SKM-1 (cell line): ENCODE measurements around the gene FAM117B.
"Not testable (repeated sequence)": the region's sequence is repeated elsewhere in the genome, so short reads cannot be mapped to it uniquely, and the experiment has no call there.

Experiments used
- DNase-seq: peaks from one replicate; lab custom pipeline; 2025; ENCODE audit not compliant: unreplicated experiment; lab: John Stamatoyannopoulos, UW

FAM117B gene

DNA sequence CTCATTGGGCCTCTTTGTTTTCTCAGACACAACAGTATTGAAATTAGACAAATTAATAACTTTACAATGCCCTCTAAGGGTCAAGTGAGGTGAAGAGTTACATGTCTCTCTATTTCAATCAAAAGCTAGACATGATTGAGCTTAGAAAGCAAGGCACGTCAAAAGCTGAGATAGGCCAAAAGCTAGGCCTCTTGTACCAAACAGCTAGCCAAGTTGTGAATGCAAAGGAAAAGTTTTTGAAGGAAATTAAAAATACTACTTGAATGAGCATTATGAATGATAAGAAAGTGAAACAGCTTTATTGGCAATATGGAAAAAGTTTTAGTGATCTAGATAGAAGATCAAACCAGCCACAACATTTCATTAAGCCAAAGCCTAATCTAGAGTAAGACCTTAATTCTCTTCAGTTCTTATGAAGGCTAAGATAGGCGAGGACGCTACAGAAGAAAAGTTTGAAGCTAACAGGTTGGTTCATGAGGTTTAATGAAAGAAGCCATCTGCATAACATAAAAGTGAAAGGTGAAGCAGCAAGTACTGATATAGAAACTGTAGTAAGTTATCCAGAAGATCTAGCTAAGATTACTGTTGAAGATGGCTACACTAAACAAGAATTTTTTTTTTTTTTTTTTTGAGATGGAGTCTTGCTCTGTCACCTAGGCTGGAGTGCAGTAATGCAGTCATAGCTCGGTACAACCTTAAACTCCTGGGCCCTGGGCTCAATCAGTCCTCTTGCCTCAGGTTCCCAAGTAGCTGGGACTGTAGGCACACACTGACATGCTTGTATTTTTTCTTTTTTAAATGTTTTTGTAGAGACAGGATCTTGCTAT is 65.5 kb downstream of the FAM117B start:
- DNase-seq = no peak

DNA sequence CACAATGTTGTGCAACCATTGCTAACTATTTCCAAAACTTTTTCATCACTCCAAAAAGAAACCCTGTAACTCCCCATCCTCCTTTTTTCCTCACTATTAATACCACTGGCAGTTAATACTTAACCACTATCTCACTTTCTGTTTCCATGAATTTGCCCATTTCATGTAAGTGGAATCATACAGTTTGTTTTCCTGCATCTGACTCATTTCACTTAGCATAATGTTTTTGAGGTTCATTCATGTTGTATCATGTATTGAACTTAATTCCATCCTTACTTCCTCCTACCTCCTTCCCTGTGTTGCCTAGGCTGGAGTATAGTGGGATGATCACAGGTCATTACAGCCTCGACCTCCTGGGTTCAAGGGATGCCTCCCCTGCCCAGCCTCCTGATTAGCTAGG is 68.3 kb downstream of the FAM117B start:
- no peak for DNase-seq

DNA sequence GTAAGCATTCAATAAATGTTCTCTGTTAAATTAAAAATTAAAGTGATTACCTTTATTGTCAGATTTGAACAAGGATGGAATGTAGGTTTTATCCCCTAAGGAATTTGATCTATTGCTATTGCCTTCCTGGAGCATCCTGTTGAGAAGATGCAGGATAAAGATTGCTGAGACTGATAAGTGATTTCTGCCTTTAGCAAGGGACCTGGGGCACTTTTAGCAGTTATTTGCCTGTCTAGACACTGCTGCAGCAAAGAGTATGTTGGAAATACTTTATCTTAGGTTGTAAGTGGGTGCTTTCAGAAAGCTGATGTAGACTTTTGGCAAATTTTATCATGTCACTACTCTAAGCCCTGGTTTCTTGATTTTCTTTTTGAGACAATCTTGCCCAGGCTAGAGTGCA is 69.5 kb downstream of the FAM117B start:
- DNase-seq = no peak

DNA sequence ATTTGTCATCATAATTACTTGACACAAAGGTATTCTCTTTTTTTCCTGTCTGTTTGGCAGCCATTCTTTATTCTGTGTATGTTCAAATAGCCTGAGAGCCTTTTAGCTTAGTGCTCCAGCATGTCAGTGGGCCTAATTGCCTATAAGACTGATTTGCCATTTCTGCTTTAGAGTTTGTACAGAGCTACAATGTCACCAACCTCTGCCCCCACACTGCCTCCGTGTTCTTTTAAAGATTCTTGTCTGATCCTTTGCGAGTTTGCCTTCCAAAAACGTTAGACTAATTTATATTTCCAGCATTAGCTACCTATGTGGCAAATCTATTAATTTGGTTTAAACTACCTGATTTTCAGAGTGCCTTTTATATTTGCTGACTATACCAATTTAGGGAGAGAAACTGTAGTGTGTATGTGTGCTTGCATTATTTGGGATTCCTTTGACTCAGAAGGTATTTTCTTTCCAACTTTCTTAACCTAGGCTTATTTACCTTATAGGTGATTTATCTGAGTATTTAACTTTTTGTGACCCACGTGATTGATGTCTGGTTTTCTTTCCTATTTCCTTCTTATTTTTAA is 70.8 kb downstream of the FAM117B start:
- DNase-seq = no peak

DNA sequence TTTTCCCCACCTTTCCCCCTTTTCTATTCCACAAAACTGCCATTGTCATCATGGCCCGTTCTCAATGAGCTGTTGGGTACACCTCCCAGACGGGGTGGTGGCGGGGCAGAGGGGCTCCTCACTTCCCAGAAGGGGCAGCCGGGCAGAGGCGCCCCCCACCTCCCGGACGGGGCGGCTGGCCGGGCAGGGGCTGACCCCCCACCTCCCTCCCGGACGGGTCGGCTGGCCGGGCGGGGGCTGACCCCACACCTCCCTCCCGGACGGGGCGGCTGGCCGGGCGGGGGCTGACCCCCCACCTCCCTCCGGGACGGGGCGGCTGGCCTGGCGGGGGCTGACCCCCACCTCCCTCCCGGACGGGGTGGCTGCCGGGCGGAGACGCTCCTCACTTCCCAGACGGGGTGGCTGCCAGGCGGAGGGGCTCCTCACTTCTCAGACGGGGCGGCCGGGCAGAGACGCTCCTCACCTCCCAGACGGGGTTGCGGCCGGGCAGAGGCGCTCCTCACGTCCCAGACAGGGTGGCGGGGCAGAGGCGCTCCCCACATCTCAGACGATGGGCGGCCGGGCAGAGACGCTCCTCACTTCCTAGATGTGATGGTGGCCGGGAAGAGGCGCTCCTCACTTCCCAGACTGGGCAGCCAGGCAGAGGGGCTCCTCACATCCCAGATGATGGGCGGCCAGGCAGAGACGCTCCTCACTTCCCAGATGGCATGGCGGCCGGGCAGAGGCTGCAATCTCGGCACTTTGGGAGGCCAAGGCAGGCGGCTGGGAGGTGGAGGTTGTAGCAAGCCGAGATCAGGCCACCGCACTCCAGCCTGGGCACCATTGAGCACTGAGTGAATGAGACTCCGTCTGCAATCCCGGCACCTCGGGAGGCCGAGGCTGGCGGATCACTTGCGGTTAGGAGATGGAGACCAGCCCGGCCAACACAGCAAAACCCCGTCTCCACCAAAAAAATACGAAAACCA is 80.5 kb downstream of the FAM117B start:
- not testable (repeated sequence) for DNase-seq

DNA sequence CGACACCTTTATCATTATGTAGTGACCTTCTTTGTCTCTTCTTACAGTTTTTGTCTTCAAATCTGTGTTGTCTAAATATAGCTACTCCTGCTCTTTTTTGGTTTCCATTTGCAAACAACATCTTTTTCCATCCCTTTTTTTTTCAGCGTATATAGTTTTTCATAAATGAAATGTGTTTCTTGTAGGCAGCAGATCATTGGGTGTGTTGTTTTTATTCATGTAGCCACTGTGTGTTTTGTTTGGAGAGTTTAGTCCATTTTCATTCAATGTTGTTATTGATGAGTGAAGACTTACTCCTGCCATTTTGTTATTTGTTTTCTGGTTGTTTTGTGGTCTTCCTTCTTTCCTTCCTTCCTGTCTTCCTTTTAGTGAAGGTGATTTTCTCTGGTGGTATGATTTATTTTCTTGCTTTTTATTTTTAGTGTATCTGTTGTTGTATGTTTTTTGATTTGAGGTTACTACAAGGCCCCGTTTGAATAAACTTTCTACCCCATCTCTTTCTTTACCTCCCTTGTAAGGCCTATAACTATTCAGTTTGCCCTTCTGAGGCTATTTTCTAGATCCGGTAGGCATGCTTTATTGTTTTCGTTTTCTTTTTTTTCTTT is 81.4 kb downstream of the FAM117B start:
- DNase-seq = no peak

DNA sequence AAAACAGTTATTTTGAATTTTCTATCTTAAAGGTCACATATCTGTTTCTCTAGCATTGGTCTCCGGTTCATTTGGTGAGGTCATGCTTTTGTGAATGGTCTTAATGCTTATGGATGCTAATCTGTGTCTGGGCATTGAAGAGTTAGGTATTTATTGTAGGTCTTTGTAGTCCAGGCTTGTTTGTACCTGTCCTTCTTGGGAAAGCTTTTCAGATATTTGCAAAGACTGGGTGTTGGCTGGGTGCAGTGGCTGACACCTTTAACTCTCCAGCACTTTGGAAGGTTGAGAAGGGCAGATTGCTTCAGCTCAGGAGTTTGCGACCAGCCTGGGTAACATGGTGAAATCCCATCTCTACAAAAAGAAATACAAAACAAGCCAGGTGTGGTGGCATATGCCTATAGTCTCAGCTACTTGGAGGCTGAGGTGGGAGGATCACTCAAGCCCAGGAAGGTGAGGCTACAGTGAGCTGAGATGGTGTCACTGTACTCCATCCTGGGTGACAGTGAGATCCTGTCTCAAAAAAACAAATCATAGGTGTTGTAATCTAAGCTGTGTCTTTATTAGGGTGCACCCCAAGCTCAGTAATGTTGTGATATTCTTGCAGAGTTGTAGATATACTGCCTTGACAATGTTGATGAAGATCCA is 82.3 kb downstream of the FAM117B start:
- DNase-seq = no peak

DNA sequence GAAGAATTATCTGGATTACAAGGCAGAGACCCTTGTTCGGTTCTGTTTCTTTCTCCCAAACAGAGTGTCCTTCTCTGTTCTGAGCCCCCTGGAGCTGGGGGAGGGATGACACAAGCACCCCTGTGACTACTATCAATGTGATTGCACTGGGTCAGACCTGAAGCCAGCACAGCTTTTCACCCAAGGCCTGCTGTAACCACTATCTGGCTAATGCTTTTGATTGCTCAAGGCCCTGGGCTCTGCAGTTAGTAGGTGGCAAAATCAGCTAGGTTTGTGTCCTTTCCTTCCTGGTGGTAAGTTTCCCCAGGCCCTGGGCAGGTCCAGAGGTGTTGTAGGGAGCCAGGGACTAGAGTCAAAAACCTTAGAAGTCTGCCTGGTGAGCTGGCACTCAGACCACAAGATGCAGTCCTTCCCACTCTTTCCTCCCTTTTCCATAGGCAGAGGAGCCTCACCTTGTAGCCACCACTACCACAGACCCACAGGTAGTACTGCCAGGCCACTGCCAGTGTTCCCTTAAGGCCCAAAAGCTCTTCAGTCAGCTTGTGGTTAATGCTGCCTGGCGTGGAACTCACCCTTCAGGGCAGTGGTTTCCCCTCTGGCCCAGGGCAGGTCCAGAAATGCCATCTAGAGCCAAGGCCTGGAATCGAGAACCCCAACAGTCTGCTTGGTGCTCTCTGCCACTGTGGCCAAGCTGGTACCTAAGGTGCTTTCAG is 83.0 kb downstream of the FAM117B start:
- no peak for DNase-seq

DNA sequence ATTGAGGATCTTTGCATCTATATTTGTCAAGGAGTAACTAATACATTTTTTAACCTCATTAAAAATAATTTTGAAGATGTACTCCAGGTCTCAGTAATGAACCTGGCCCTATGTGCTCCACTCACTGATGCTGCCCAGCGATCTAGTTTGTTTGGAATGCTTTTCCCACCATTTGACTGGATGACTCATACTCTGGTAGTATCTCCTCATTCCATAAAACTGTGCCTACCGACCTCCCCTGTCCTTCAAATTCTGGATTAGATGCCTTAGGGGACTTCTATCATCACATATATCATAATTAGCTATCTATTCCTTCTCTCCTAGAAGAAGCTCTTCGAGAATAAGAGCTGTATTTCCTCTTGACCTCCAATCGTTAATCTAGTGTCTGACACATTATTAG is 83.8 kb downstream of the FAM117B start:
- no peak for DNase-seq

DNA sequence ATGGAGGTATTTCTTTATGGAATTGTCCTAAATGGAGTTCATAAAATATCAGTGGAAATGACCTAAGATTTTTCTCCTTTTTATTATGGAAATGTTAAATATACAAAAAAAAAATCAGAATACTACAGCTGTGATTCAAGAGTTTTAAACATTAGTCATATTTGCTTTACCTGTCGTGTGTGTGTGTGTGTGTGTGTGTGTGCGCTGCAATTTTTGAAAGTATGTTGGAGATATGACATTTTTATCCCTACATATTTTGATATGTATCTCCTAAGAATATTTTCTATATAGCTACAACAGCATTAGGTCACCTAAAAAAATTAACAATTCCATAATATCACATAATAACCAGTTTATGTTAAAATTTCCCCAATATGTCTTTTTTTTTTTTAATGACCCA is 85.5 kb downstream of the FAM117B start:
- DNase-seq = no peak

DNA sequence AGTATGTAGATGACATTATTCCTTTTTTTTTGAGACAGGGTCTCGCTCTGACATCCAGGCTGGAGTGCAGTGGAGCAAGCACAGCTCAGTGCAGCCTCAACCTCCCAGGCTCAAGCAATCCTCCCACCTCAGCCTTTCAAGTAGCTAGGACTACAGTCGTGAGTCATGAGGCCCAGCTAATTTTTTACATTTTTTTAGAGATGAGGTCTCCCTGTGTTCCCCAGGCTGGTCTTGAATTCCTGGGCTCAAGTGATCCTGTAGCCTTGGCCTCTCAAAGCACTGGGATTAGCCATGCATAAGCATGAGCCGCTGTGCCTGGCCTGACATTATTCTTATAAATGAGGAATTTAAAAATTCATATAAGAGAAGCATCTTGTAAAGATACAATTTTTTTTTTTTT is 86.9 kb downstream of the FAM117B start:
- no peak for DNase-seq

DNA sequence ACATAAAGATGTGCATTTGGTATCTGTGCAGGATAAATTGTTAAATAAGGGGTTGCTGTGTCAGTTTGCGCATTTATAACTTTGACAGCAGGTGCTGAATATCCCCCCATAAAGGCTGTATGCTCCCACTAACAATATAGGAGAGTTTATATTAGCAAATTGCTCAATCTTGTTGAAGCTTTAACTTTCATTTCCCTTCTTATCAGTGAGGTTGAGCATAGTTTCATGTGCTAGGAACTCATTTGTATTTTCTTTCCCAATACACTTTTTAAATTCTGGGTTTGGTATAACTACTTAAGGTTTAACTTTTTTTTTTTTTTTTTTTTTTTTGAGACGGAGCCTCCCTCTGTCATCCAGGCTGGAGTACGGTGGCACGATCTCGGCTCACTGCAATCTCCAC is 89.0 kb downstream of the FAM117B start:
- DNase-seq = no peak

DNA sequence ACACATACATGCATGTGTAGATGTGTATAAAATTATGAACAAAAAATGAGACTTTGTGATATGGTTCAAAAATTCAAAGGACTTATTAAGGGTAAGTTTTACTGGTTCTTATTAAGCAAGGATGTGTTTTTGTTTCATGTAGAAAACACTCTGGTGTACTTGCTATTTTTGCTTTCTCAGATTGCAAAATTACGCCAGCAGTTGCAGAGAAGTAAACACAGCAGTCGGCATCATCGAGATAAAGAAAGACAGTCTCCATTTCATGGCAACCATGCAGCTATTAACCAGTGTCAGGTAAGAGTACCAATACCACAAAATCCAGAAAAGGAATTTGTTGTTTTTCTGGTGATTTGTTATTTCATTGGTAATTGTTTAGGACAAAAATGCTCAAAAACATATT is 91.3 kb downstream of the FAM117B start:
- DNase-seq = no peak

DNA sequence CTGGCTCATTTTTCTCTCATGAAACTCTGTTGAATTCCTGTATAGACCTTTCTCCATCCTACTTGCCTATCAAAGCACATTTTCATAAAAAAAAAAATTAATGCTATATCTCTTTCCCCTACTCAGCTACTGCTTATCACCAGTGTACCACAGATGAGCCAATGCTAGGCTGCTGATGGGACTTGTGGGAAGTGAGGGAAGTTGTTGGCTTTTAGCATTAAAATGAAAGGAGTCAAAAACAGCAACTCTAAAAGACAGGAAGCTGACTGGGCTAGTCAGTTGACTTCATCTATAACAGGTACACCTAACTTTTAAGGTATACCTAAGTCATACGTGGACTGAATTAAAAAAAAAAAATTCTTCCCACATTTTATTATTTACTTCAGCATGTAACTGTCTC is 102.1 kb downstream of the FAM117B start:
- DNase-seq = no peak

DNA sequence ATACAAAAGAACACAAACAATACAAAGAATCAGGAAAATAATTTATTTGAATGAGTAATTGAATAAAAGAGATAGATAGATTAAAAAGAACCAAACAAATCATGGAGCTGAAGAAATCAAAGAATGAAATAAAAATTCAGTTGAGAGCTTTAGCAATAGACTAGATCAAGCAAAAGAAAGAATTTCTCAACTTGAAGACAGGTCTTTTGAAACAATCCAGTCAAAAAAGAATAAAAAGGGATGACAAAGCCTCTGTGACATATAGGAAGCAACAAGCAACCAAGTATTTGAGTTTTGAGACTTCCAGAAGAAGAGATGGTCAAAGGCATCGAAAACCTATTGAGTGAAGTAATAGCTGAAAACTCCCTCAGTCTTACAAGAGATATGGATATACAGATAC is 108.8 kb downstream of the FAM117B start:
- no peak for DNase-seq

DNA sequence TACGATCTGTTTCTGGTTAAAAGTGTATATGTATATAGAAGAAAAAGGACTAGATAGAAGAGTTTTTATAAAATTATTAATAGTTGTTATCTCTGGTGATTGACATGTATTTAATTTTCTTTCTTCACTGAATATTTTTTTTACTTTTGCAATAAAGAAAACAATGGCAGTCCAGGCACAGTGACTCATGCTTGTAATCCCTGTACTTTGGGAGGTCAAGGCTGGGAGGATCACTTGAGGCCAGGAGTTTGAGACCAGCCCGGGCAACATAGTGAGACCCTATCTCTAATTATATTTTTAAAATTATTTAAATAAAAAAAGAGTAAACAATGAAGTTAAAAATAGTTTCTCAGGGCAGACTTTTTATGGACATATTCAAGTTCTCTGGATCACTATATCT is 114.7 kb downstream of the FAM117B start:
- DNase-seq = no peak

DNA sequence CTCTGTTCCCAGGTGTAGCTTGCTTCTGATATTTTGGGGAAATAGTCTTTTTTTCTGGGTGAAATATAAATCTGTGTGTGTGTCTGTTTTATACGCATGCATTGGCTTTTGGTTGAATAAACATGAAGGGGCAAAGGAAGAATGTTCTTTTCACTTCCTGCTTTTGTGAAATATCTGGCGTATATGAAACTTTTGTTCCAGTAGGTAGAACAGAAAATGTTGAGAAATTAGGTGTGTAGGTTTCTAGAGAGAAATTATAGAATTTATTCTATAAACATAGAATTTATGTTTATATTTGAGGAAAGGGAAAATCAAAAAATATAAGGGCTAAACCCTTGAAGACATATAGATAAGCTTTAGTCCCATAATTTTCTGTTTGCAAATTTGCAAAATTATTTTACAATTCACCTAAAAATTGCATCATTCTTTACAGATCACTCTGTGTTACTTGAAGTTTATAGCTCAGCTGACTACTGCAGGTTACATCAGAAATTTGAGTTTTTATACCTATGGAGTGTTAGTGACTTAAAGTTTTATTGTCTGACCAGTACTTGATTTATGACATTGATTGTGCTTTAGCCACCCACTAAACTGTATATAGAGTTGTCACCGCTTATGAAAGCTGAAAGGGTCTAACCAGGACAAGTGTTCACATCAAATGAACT is 116.1 kb downstream of the FAM117B start:
- no peak for DNase-seq

DNA sequence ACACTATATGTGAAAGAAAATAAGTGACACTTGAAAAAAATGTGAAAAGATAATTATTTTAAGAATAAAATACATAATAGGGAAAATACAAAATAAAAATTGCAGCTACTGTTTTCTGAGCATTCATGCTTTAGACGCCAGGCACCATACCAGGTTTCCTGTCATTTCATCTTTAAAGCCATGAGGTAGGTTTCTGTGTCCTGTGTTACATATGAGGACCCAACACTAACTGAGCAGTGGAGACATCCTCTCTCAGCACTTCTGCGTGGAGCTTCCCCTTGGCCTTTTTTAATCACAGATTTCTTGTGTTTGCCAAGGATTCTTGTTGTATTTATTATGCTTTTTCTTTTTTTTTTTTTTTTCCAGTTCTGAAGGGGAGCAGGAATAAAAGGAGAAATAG is 117.3 kb downstream of the FAM117B start:
- DNase-seq = no peak

DNA sequence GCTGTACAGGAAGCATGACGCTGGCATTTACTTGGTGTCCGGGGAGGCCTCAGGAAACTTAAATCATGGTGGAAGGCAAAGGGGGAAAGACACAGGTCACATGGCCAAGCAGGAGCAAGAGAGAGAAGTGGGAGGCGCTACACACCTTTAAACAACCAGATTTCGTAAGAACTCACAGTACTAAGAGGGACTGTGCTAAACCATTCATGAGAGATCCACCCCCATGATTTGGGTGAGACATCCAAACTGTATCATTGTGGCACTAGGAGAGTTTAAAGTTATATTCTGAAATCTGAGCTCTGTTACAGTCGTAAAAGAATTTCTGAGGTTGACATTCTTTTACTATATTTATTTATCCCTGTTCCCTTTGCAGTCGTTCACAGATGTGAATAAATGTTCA is 120.2 kb downstream of the FAM117B start:
- no peak for DNase-seq

DNA sequence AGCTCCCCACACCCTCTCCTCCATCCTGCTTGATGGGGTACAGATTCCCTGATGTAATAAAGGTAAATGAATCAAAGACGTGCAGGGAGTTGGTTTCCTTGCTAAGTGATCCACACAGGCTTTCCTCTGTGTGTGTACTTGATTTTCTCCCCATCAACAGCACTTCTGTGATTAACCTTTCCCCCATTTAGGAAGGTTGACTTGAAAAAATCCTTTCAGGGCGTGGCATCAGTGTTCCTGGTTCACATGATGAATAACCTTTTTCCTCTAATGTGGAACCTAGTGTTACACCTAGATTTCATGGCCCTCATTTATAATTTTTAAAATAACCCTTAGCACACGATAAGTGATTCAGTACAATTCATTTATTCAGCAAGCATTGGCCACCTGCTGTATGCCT is 121.8 kb downstream of the FAM117B start:
- no peak for DNase-seq
